HepG2 (cell line): ENCODE data around the gene LRP1B. TPM values are rescaled to one million over a fixed set of nuclear protein-coding genes. Genes with fewer than 3 reads are reported as not detected.

Experiments used
- ATAC-seq: fragments of 200-7000 bp; cut with Tn5 transposase; 3 replicates; pipeline ENCODE4 v1.9.1; 2020; ENCODE audit warnings: mild to moderate bottlenecking, moderate library complexity
- BruUV-seq: library from RNA; stranded (reverse); fragments of 400-500 nt; replicated peaks from 2 replicates; lab custom pipeline; 2021; lab: Mats Ljungman, UMichigan
- CTCF ChIA-PET: fragments of 300-600 bp; formaldehyde crosslinking; extraction: SDS; loops from one replicate; lab custom pipeline; 2021; ENCODE audit warnings: low total read pairs, inconsistent platforms, low intra/inter-chr PET ratio; lab: Yijun Ruan, JAX
- POLR2A ChIA-PET: fragments of 350-600 bp; sonication (Branson Sonifier 250); formaldehyde crosslinking; loops from one replicate; lab custom pipeline; 2020; ENCODE audit warnings: antibody characterized with exemption, inconsistent platforms; lab: Yijun Ruan, JAX
- DNase-seq: peaks from one replicate; pipeline ENCODE4 v3.0.0-alpha.2; 2015; ENCODE audit warnings: low spot score
- FAIRE-seq: peaks from 3 replicates; lab custom pipeline; 2011; peaks lifted over from hg19 to GRCh38; lab: Jason Lieb, UNC
- H2AFZ ChIP-seq: one replicate; pipeline ENCODE4 v1.6.1; 2011; ENCODE audit warnings: low read length, inconsistent platforms
- H3K27ac ChIP-seq: fragments of 300-600 bp; 3 replicates; pipeline ENCODE4 v1.8.0; 2011; ENCODE audit warnings: mixed run types, mild to moderate bottlenecking, mixed read lengths, low read length, inconsistent platforms; ENCODE audit not compliant: insufficient read depth; ENCODE audit errors: extremely low read length
- H3K27me3 ChIP-seq, 2 experiments: fragments of 200-600 bp in 1 of 2; 2 replicates in 1 of 2; 3 replicates in 1 of 2; pipeline versions ENCODE4 v1.6.0 to v1.8.0; 2011; ENCODE audit warnings: low read length in 2 of 2, mild to moderate bottlenecking in 2 of 2, moderate library complexity in 2 of 2, inconsistent platforms in 1 of 2; ENCODE audit not compliant: insufficient read depth in 2 of 2, control insufficient read depth in 1 of 2
- H3K36me3 ChIP-seq, 2 experiments: fragments of 200-600 bp in 1 of 2; replicated peaks in 1 of 2; 2 replicates in 1 of 2; 3 replicates in 1 of 2; pipeline versions ENCODE4 v1.5.1 to v1.8.0; 2011; ENCODE audit warnings: low read length in 2 of 2, inconsistent platforms in 1 of 2; ENCODE audit not compliant: insufficient read depth in 2 of 2, control insufficient read depth in 1 of 2
- H3K4me1 ChIP-seq: 2 replicates; pipeline ENCODE4 v1.5.1; 2012; ENCODE audit warnings: low read length, inconsistent platforms; ENCODE audit not compliant: insufficient read depth
- H3K4me2 ChIP-seq: 2 replicates; pipeline ENCODE4 v1.6.0; 2011; ENCODE audit warnings: low read depth, low read length, inconsistent platforms
- H3K4me3 ChIP-seq, 3 experiments: fragments of 200-600 bp in 1 of 3; sonication (generic), shearing (Covaris generic) in 1 of 3; replicated peaks in 1 of 3; 2 replicates each; pipeline ENCODE4 v1.5.1; 2011 to 2016; ENCODE audit warnings: low read length in 3 of 3, inconsistent platforms in 2 of 3, low read depth in 2 of 3, mild to moderate bottlenecking in 2 of 3, control low read depth in 1 of 3, mixed read lengths in 1 of 3; ENCODE audit not compliant: insufficient read depth in 1 of 3
- H3K79me2 ChIP-seq: one replicate; pipeline ENCODE4 v1.6.1; 2011; ENCODE audit warnings: low read length, inconsistent platforms; ENCODE audit not compliant: insufficient read depth
- H3K9ac ChIP-seq: 2 replicates; pipeline ENCODE4 v1.6.0; 2011; ENCODE audit warnings: mild to moderate bottlenecking, low read depth, low read length, inconsistent platforms; ENCODE audit not compliant: insufficient read depth
- H3K9me3 ChIP-seq: 2 replicates; pipeline ENCODE4 v1.5.1; 2012; ENCODE audit warnings: mild to moderate bottlenecking, low read length
- H4K20me1 ChIP-seq: 2 replicates; pipeline ENCODE4 v1.6.0; 2011; ENCODE audit warnings: inconsistent platforms, mild to moderate bottlenecking, low read length, moderate library complexity; ENCODE audit not compliant: insufficient read depth
- CBX5 ChIP-seq: sonication (generic); formaldehyde crosslinking; IDR thresholded peaks from 2 replicates; pipeline ENCODE4 v1.4.0; 2020; ENCODE audit warnings: missing genetic modification reagents, borderline replicate concordance
- CEBPB ChIP-seq: IDR thresholded peaks from 2 replicates; pipeline ENCODE4 v1.6.1; 2011; ENCODE audit warnings: low read depth, low read length, improper control_type of control experiment, borderline replicate concordance
- EHMT2 ChIP-seq: fragments of 200-600 bp; sonication (generic); IDR thresholded peaks from 2 replicates; pipeline ENCODE4 v1.7.0; 2017; ENCODE audit warnings: antibody characterized with exemption, low read depth, low read length, borderline replicate concordance
- NFIC ChIP-seq: IDR thresholded peaks from 2 replicates; pipeline ENCODE4 v1.6.1; 2012; ENCODE audit warnings: mild to moderate bottlenecking, low read length, inconsistent platforms
- PCBP2 ChIP-seq: fragments of 200-400 bp; formaldehyde crosslinking; optimal IDR thresholded peaks from 2 replicates; pipeline ENCODE3; 2018; ENCODE audit warnings: low read length, low read depth; ENCODE audit not compliant: poor library complexity, severe bottlenecking
- RBM22 ChIP-seq: fragments of 200-400 bp; formaldehyde crosslinking; optimal IDR thresholded peaks from 2 replicates; pipeline ENCODE3; 2017; ENCODE audit warnings: mild to moderate bottlenecking, low read length, moderate library complexity
- RFXAP ChIP-seq: sonication (generic); formaldehyde crosslinking; IDR thresholded peaks from 2 replicates; pipeline ENCODE4 v1.4.0; 2020; ENCODE audit warnings: missing genetic modification reagents, borderline replicate concordance
- U2AF2 ChIP-seq: fragments of 200-400 bp; formaldehyde crosslinking; IDR thresholded peaks from 2 replicates; pipeline ENCODE4 v1.6.1; 2017; ENCODE audit warnings: low read depth, mild to moderate bottlenecking, low read length
- USF2 ChIP-seq, 2 experiments: sonication (generic) in 1 of 2; formaldehyde crosslinking in 1 of 2; IDR thresholded peaks; 2 replicates each; pipeline versions ENCODE4 v1.5.1 to v1.6.1; 2011 to 2020; ENCODE audit warnings: borderline replicate concordance in 1 of 2, low read depth in 1 of 2, low read length in 1 of 2, mild to moderate bottlenecking in 1 of 2, missing genetic modification reagents in 1 of 2, moderate library complexity in 1 of 2
- ZBTB43 ChIP-seq: sonication (generic); formaldehyde crosslinking; conservative IDR thresholded peaks from 2 replicates; pipeline ENCODE4 v1.4.0; 2020; ENCODE audit warnings: missing genetic modification reagents
- ZIK1 ChIP-seq: sonication (generic); formaldehyde crosslinking; IDR thresholded peaks from 2 replicates; pipeline ENCODE4 v1.5.0; 2020; ENCODE audit warnings: mild to moderate bottlenecking, low read depth, missing genetic modification reagents, borderline replicate concordance
- ZNF205 ChIP-seq: IDR thresholded peaks from 2 replicates; pipeline ENCODE4 v1.6.1; 2018; ENCODE audit warnings: missing biosample characterization, missing genetic modification reagents
- ZNF350 ChIP-seq: sonication (generic); formaldehyde crosslinking; IDR thresholded peaks from 2 replicates; pipeline ENCODE4 v1.4.0; 2020; ENCODE audit warnings: mild to moderate bottlenecking, low read depth, missing genetic modification reagents, borderline replicate concordance
- ZNF367 ChIP-seq: sonication (generic); formaldehyde crosslinking; IDR thresholded peaks from 2 replicates; pipeline ENCODE4 v1.4.0; 2020; ENCODE audit warnings: missing genetic modification reagents, borderline replicate concordance
- ZNF7 ChIP-seq: IDR thresholded peaks from 2 replicates; pipeline ENCODE4 v1.6.1; 2016; ENCODE audit warnings: missing biosample characterization, missing genetic modification reagents
- ZNF749 ChIP-seq: sonication (generic); formaldehyde crosslinking; IDR thresholded peaks from 2 replicates; pipeline ENCODE4 v1.8.0; 2022; ENCODE audit warnings: mild to moderate bottlenecking, missing genetic modification reagents, moderate library complexity, borderline replicate concordance
- WGBS: methylation state at CpG from one replicate; pipeline ENCODE4 v1.1.6; 2017; ENCODE audit warnings: low lambda C conversion rate; 5-methylcytosine and 5-hydroxymethylcytosine counted together
- in situ Hi-C: cut with HindIII; loops from 2 replicates; pipeline ENCODE4 v1.10.0; 2017; ENCODE audit warnings: low pct_unique_long_range_greater_than_20kb; ENCODE audit not compliant: extremely low pct_ligation_motif_present
- intact Hi-C: fragments of 100-400 bp; cut with micrococcal nuclease; formaldehyde crosslinking; loops from one replicate; pipeline ENCODE4 v1.10.0; 2022; ENCODE audit not compliant: unreplicated experiment
- polyA plus RNA-seq, 8 experiments: library from polyadenylated mRNA; depleted of rRNA in 3 of 8; stranded (reverse) in 7 of 8; unstranded in 1 of 8; fragments of >200 nt; fragmentation: Illumina TruSeq in 4 of 8; extraction: Trizol in 4 of 8; gene quantifications; 2 replicates each; pipeline versions ENCODE4 v1.2.1 to v1.2.3, GENCODE V29; 2011 to 2016; ENCODE audit warnings: low read depth in 4 of 8, missing spikeins in 1 of 8, mixed read lengths in 1 of 8; ENCODE audit not compliant: insufficient read depth in 1 of 8
- total RNA-seq, 5 experiments: library from RNA; depleted of rRNA; stranded (reverse); fragments of >200 nt; fragmentation: Illumina TruSeq; extraction: Trizol; gene quantifications; 2 replicates each; pipeline ENCODE4 v1.2.3, GENCODE V29; 2016; ENCODE audit warnings: low read depth in 1 of 5
- TF ChIP-seq, protein P1 (sequence below): sonication (generic); formaldehyde crosslinking; IDR thresholded peaks from 2 replicates; pipeline ENCODE4 v1.8.1; 2023; ENCODE audit warnings: missing genetic modification reagents, inconsistent platforms, borderline replicate concordance
- TF ChIP-seq, protein P2 (sequence below): IDR thresholded peaks from 2 replicates; pipeline ENCODE4 v1.6.1; 2016; ENCODE audit warnings: mild to moderate bottlenecking

LRP1B gene
- total and polyA plus RNA-seq, 2 of the 13 experiments (the other 11 are each of a cell fraction or from before 2014, with no cell fraction given), result 0.04 TPM; not detected in 1

- POLR2A ChIA-PET, result no interaction called here
- Histone ChIP-seq H3K4me2 (no peak overlapping the region), H3K4me3 (no peak overlapping the region), H3K27me3 (no peaks in the 10 kb centered on the region), H3K79me2 (no peaks in the 10 kb centered on the region), H3K4me1 (no peaks in the 10 kb centered on the region), H3K9ac (no peak overlapping the region), H3K27ac (no peak overlapping the region), H3K9me3 (no peaks in the 10 kb centered on the region), H3K36me3 (no peaks in the 10 kb centered on the region), H4K20me1 (no peaks in the 10 kb centered on the region), H2AFZ (no peak overlapping the region)
- BruUV-seq, result no TSS peak
- in situ Hi-C loops, result loop anchor here (25.0 kb wide), 1 partner anchor 1076 kb away; no protein-coding TSS in a partner anchor
- peak; percentile 71 for FAIRE-seq
- 0% methylated on average over 2 of the region's 2 CpGs for WGBS
- intact Hi-C loops, result loop anchor here (1.0 to 5.0 kb wide), 4 partner anchors 277 to 1941 kb away; no protein-coding TSS in a partner anchor
- CTCF ChIA-PET, result interaction anchor here (1.2 to 2.3 kb wide), 2 partner anchors 277 to 1941 kb away, joined by 4 to 10 read pairs; no protein-coding TSS in a partner anchor
- ATAC-seq, result peak; percentile 79
- peak; percentile 51 for DNase-seq
- no peak for TF ChIP-seq RBM22
- no peak for TF ChIP-seq CBX5
- TF ChIP-seq ZNF350 (CRISPR knock-in tag), result no peak
- TF ChIP-seq NFIC, result no peak
- no peak for TF ChIP-seq USF2 (IDR thresholded peaks at IDR 0.05; ENCODE audit: low read depth, low read length)
- no peak for TF ChIP-seq USF2 (CRISPR knock-in tag; IDR thresholded peaks at IDR 0.05; ENCODE audit: borderline replicate concordance)
- TF ChIP-seq ZBTB43 (CRISPR knock-in tag), result no peak
- TF ChIP-seq ZIK1 (CRISPR knock-in tag), result no peak
- TF ChIP-seq ZNF749, result no peak
- TF ChIP-seq, protein P1, sequence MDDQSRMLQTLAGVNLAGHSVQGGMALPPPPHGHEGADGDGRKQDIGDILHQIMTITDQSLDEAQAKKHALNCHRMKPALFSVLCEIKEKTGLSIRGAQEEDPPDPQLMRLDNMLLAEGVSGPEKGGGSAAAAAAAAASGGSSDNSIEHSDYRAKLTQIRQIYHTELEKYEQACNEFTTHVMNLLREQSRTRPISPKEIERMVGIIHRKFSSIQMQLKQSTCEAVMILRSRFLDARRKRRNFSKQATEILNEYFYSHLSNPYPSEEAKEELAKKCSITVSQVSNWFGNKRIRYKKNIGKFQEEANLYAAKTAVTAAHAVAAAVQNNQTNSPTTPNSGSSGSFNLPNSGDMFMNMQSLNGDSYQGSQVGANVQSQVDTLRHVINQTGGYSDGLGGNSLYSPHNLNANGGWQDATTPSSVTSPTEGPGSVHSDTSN (CRISPR knock-in tag), result no peak
- TF ChIP-seq PCBP2, result no peak
- no peak for TF ChIP-seq ZNF367 (CRISPR knock-in tag)
- peak; percentile 94 for TF ChIP-seq CEBPB
- TF ChIP-seq ZNF7 (CRISPR knock-in tag), result no peak
- no peak for TF ChIP-seq U2AF2
- TF ChIP-seq ZNF205 (CRISPR knock-in tag), result no peak
- no peak for TF ChIP-seq EHMT2
- no peak for TF ChIP-seq RFXAP (CRISPR knock-in tag)
- TF ChIP-seq, protein P2, sequence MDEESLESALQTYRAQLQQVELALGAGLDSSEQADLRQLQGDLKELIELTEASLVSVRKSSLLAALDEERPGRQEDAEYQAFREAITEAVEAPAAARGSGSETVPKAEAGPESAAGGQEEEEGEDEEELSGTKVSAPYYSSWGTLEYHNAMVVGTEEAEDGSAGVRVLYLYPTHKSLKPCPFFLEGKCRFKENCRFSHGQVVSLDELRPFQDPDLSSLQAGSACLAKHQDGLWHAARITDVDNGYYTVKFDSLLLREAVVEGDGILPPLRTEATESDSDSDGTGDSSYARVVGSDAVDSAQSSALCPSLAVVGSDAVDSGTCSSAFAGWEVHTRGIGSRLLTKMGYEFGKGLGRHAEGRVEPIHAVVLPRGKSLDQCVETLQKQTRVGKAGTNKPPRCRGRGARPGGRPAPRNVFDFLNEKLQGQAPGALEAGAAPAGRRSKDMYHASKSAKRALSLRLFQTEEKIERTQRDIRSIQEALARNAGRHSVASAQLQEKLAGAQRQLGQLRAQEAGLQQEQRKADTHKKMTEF (CRISPR knock-in tag), result no peak
Observed at GRCh38 chr2:140863713-140864112, 1267.1 kb downstream of the LRP1B start.
